MCF 10A (cell line): ENCODE data around the gene ADSS1. TPM values are rescaled to one million over a fixed set of nuclear protein-coding genes. Genes with fewer than 3 reads are reported as not detected.

Experiments used
- BruUV-seq: library from RNA; stranded (reverse); fragments of 400-500 nt; replicated peaks from 2 replicates; lab custom pipeline; 2021; lab: Mats Ljungman, UMichigan
- CTCF ChIA-PET: fragments of 300-600 bp; sonication (Branson Sonifier 250); formaldehyde crosslinking; extraction: SDS; loops from one replicate; lab custom pipeline; 2021; ENCODE audit warnings: antibody characterized with exemption, inconsistent platforms; lab: Yijun Ruan, JAX
- POLR2A ChIA-PET: fragments of 300-600, 350-650 bp; sonication (Branson Sonifier 250); formaldehyde crosslinking; extraction: SDS; loops from one replicate; lab custom pipeline; 2020; ENCODE audit warnings: antibody characterized with exemption, inconsistent platforms; lab: Yijun Ruan, JAX
- DNase-seq: peaks from one replicate; pipeline ENCODE4 v3.0.0-alpha.2; 2018; ENCODE audit not compliant: unreplicated experiment
- H3K27ac Mint-ChIP-seq: one replicate; pipeline ENCODE4 v1.8.0; 2022; ENCODE audit warnings: mild to moderate bottlenecking, low read depth, mixed read lengths; ENCODE audit not compliant: unreplicated experiment
- H3K27me3 Mint-ChIP-seq: one replicate; pipeline ENCODE4 v1.8.0; 2022; ENCODE audit warnings: mixed read lengths; ENCODE audit not compliant: insufficient read depth, unreplicated experiment
- H3K36me3 Mint-ChIP-seq: one replicate; pipeline ENCODE4 v1.8.0; 2022; ENCODE audit warnings: mild to moderate bottlenecking, moderate library complexity, mixed read lengths; ENCODE audit not compliant: insufficient read depth, unreplicated experiment
- H3K4me1 Mint-ChIP-seq: one replicate; pipeline ENCODE4 v1.8.0; 2022; ENCODE audit warnings: mixed read lengths; ENCODE audit not compliant: insufficient read depth, unreplicated experiment
- H3K4me3 Mint-ChIP-seq: one replicate; pipeline ENCODE4 v1.8.0; 2022; ENCODE audit warnings: mild to moderate bottlenecking, moderate library complexity, mixed read lengths; ENCODE audit not compliant: unreplicated experiment
- H3K9me3 Mint-ChIP-seq: one replicate; pipeline ENCODE4 v1.8.0; 2022; ENCODE audit warnings: mixed read lengths; ENCODE audit not compliant: unreplicated experiment
- intact Hi-C: fragments of 100-400 bp; cut with micrococcal nuclease; formaldehyde crosslinking; loops from 2 replicates; pipeline ENCODE4 v1.14.1; 2022
- total RNA-seq: library from RNA; stranded (reverse); gene quantifications from 2 replicates; pipeline ENCODE4 v1.2.3, GENCODE V29; 2022
- TF ChIP-seq, protein P1 (sequence below): fragments of 200-600 bp; IDR thresholded peaks from one replicate; pipeline ENCODE4 v1.8.0; 2022; ENCODE audit warnings: antibody characterized with exemption, mild to moderate bottlenecking; ENCODE audit not compliant: unreplicated experiment

ADSS1 gene
- total RNA-seq, 1 experiment from 2014 or later: 2.9 TPM

GRCh38 chr14:104777808-104778249 lies 53.8 kb downstream of the ADSS1 start:
- H3K9me3 Mint-ChIP-seq: no peaks in the 10 kb centered on the region
- no peak overlapping the region for H3K27ac Mint-ChIP-seq
- H3K4me3 Mint-ChIP-seq: no peak overlapping the region
- TF ChIP-seq, protein P1, sequence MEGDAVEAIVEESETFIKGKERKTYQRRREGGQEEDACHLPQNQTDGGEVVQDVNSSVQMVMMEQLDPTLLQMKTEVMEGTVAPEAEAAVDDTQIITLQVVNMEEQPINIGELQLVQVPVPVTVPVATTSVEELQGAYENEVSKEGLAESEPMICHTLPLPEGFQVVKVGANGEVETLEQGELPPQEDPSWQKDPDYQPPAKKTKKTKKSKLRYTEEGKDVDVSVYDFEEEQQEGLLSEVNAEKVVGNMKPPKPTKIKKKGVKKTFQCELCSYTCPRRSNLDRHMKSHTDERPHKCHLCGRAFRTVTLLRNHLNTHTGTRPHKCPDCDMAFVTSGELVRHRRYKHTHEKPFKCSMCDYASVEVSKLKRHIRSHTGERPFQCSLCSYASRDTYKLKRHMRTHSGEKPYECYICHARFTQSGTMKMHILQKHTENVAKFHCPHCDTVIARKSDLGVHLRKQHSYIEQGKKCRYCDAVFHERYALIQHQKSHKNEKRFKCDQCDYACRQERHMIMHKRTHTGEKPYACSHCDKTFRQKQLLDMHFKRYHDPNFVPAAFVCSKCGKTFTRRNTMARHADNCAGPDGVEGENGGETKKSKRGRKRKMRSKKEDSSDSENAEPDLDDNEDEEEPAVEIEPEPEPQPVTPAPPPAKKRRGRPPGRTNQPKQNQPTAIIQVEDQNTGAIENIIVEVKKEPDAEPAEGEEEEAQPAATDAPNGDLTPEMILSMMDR: no peak
- no peaks in the 10 kb centered on the region for H3K27me3 Mint-ChIP-seq
- ChIA-PET POLR2A (no interaction called here), CTCF (interaction anchor here (0.7 kb wide), 2 partner anchors 17 to 35 kb away, joined by 3 read pairs; no protein-coding TSS in a partner anchor)
- BruUV-seq: no TSS peak
- DNase-seq: no peak
- intact Hi-C loops: no loop called here
- H3K36me3 Mint-ChIP-seq: peaks cover 18% of the 10 kb centered on the region
- H3K4me1 Mint-ChIP-seq: no peaks in the 10 kb centered on the region

DNA sequence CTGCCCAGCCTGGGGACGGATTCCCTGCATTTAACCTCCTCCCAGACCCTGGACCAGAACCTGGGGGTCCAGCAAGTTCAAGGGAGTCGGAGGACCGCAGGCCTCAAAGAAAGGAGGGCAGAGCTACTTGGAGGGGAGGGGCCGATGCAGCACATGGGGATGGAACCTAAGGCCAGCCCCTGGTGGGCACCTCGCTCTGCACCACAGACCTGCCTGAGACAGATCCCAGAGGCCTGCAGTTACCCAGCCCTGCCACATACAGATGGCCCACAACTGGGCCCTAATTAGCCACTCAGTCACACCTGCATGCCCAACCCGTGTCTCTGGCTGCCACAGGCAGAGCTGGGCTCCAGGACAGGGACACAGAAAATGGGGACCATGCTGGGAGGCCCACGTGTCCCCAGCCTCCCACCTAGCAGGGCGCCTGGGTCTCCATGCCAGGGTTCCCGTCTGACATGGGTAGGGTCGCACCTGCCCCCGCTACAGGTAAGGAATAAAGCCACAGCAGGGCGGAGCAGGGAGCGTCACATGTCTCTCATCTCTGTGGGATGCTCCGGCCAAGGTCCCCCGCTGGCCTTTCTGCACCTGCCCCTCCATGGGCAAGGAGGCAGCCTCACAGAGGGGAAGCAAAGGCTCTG lies 54.8 kb downstream of the ADSS1 start:
- H3K4me1 Mint-ChIP-seq: no peaks in the 10 kb centered on the region
- TF ChIP-seq, protein P1: no peak
- H3K36me3 Mint-ChIP-seq: peaks cover 18% of the 10 kb centered on the region
- intact Hi-C loops: no loop called here
- no TSS peak for BruUV-seq
- no peak for DNase-seq
- H3K27me3 Mint-ChIP-seq: no peaks in the 10 kb centered on the region
- ChIA-PET POLR2A (no interaction called here), CTCF (interaction anchor here (1.3 kb wide), 1 partner anchor 10 kb away, joined by 4 read pairs; no protein-coding TSS in a partner anchor)
- no peaks in the 10 kb centered on the region for H3K9me3 Mint-ChIP-seq
- no peak overlapping the region for H3K4me3 Mint-ChIP-seq
- no peak overlapping the region for H3K27ac Mint-ChIP-seq

DNA sequence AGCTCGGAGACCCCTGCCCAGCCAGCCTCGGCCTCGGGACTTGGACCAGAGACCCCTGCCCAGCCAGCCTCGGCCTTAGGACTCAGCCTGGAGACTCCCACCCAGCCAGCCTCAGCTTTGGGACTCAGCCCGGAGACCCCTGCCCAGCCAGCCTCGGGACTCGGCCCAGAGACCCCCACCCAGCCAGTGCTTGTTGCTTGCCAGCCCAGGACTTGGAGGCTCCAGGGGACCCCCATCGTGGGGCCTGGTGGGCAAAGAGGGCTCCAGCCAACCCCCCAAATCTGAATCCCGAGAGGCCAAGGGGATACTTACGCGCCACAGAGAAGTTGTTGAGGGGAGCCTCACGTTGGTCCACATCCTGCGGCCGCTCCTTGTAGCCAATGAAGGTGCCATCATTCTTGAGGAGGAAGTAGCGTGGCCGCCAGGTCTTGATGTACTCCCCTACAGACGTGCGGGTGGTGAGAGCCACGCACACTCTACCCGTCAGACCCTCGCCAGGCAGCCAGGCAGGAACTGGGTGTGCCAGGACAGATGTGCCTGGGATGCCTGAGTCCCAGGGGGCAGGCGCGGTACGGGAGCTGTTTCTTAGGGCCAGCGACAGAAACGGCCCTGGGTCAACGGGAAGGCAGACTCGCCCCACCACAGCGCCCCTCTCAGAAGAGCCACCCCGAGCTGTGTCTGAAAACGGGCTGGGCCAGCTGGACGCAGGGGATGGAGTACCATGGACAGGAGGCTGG lies 55.9 kb downstream of the ADSS1 start:
- ChIA-PET CTCF (interaction anchor here (0.9 to 1.0 kb wide), 2 partner anchors 11 to 12 kb away, joined by 3 to 4 read pairs; no protein-coding TSS in a partner anchor), POLR2A (no interaction called here)

More for the DNA sequence above, 55.9 kb downstream of the ADSS1 start:
- Mint-ChIP-seq H3K4me3 (no peak overlapping the region), H3K36me3 (peaks cover 11% of the 10 kb centered on the region), H3K27me3 (no peaks in the 10 kb centered on the region), H3K27ac (no peak overlapping the region), H3K9me3 (no peaks in the 10 kb centered on the region), H3K4me1 (no peaks in the 10 kb centered on the region)
- TF ChIP-seq, protein P1: no peak
- no TSS peak for BruUV-seq
- intact Hi-C loops: no loop called here
- no peak for DNase-seq
